AG09309 (cell line): ENCODE measurements around the gene HECTD1.

ENCODE experiments used
- DNase-seq: peaks from one replicate; pipeline ENCODE4 v3.0.0-alpha.2; 2010; ENCODE audit warnings: low read depth
- H3K4me3 ChIP-seq: 2 replicates; pipeline ENCODE4 v1.5.1; 2011; ENCODE audit warnings: mild to moderate bottlenecking, low read depth, low read length, moderate library complexity; ENCODE audit not compliant: control insufficient read depth
- CTCF ChIP-seq: IDR thresholded peaks from 2 replicates; pipeline ENCODE4 v1.5.1; 2011; ENCODE audit warnings: mild to moderate bottlenecking, low read depth, low read length, inconsistent platforms; ENCODE audit not compliant: insufficient read depth, control insufficient read depth; ENCODE audit errors: missing control alignments

Gene HECTD1

GRCh38 chr14:31051023-31051422 lies 156.6 kb downstream of the HECTD1 start:
- TF ChIP-seq CTCF = no peak
- H3K4me3 ChIP-seq = no peak overlapping the region
- DNase-seq = no peak
